ENCODE measurements around the gene GPR65.
"Not testable (repeated sequence)": the region's sequence is repeated elsewhere in the genome, so short reads cannot be mapped to it uniquely, and the experiment has no call there.

The GPR65 gene

GRCh38 chr14:88003425-88003824, 1.5 kb upstream of the GPR65 start:
- no peak for FAIRE-seq

GRCh38 chr14:88004506-88005036, 364 bp upstream of the GPR65 start:
- FAIRE-seq (no peak), DNase-seq (ENCODE audit: low spot score) (no peak)

More at GRCh38 chr14:88003425-88003824, 1.5 kb upstream of the GPR65 start:
- no peak for DNase-seq (ENCODE audit: low spot score)

- no peak for DNase-seq (ENCODE audit: low spot score)
- FAIRE-seq: no peak
Measured at GRCh38 chr14:88005978-88006851, 1.3 kb downstream of the GPR65 start.

GRCh38 chr14:88007608-88008007, 2.7 kb downstream of the GPR65 start:
- DNase-seq (ENCODE audit: low spot score) (no peak), FAIRE-seq (no peak)

GRCh38 chr14:88008039-88008742, 3.3 kb downstream of the GPR65 start:
- no peak for DNase-seq (ENCODE audit: low spot score)
- FAIRE-seq: no peak

GRCh38 chr14:88009486-88009885, 4.6 kb downstream of the GPR65 start:
- FAIRE-seq: no peak
- no peak for DNase-seq (ENCODE audit: low spot score)

- FAIRE-seq (no peak), DNase-seq (ENCODE audit: low spot score) (no peak)
Measured at GRCh38 chr14:88010331-88010730, 5.4 kb downstream of the GPR65 start.

GRCh38 chr14:88012495-88012894, 7.6 kb downstream of the GPR65 start:
- no peak for FAIRE-seq

GRCh38 chr14:88013750-88014349, 8.9 kb downstream of the GPR65 start:
- no peak for FAIRE-seq

More at GRCh38 chr14:88012495-88012894, 7.6 kb downstream of the GPR65 start:
- no peak for DNase-seq (ENCODE audit: low spot score)

GRCh38 chr14:88016768-88017167, 11.8 kb downstream of the GPR65 start:
- FAIRE-seq (no peak), DNase-seq (ENCODE audit: low spot score) (no peak)

More at GRCh38 chr14:88013750-88014349, 8.9 kb downstream of the GPR65 start:
- peak; percentile 13 for DNase-seq (ENCODE audit: low spot score)

GRCh38 chr14:88017535-88017934, 12.6 kb downstream of the GPR65 start:
- DNase-seq (ENCODE audit: low spot score) (no peak), FAIRE-seq (no peak)

- FAIRE-seq: no peak
- DNase-seq (ENCODE audit: low spot score): no peak
Measured at GRCh38 chr14:88023658-88024187, 18.8 kb downstream of the GPR65 start.

- not testable (repeated sequence) for FAIRE-seq; DNase-seq (ENCODE audit: low spot score)
Measured at GRCh38 chr14:88024252-88025086, 19.5 kb downstream of the GPR65 start.

- FAIRE-seq: no peak
- DNase-seq (ENCODE audit: low spot score): no peak
Measured at GRCh38 chr14:88025313-88025712, 20.4 kb downstream of the GPR65 start.

GRCh38 chr14:88026890-88027289, 22.0 kb downstream of the GPR65 start:
- FAIRE-seq (no peak), DNase-seq (ENCODE audit: low spot score) (no peak)

- FAIRE-seq: no peak
- DNase-seq (ENCODE audit: low spot score): no peak
Measured at GRCh38 chr14:88029500-88029899, 24.6 kb downstream of the GPR65 start.

GRCh38 chr14:88030079-88030478, 25.1 kb downstream of the GPR65 start:
- DNase-seq (ENCODE audit: low spot score) (no peak), FAIRE-seq (no peak)

- DNase-seq (ENCODE audit: low spot score) (no peak), FAIRE-seq (no peak)
Measured at GRCh38 chr14:88030892-88031291, 26.0 kb downstream of the GPR65 start.

GRCh38 chr14:88032373-88032772, 27.4 kb downstream of the GPR65 start:
- DNase-seq (ENCODE audit: low spot score) (no peak), FAIRE-seq (no peak)

- FAIRE-seq (no peak), DNase-seq (ENCODE audit: low spot score) (no peak)
Measured at GRCh38 chr14:88034076-88034475, 29.1 kb downstream of the GPR65 start.

- DNase-seq (ENCODE audit: low spot score) (no peak), FAIRE-seq (no peak)
Measured at GRCh38 chr14:88036422-88036821, 31.5 kb downstream of the GPR65 start.

Measured in RCC 7860 (cell line).